Stomach (tissue), 4 donors: ENCODE data around the gene RSRC2.

Experiments
- CTCF ChIP-seq, 7 experiments: fragments of 450-650 bp in 4 of 7; fragments of 200-600 bp in 3 of 7; sonication (generic) in 3 of 7; IDR thresholded peaks; one replicate each; pipeline ENCODE4 v1.5.1; 2016 to 2019; ENCODE audit warnings: antibody characterized with exemption in 7 of 7, control low read depth in 2 of 7, mild to moderate bottlenecking in 1 of 7
- EP300 ChIP-seq: sonication (generic); formaldehyde crosslinking; IDR thresholded peaks from one replicate; pipeline ENCODE4 v1.6.1; 2017; ENCODE audit warnings: antibody characterized with exemption
- POLR2A ChIP-seq, 4 donors: fragments of 450-650 bp; IDR thresholded peaks; one replicate each; pipeline ENCODE4 v1.6.1; 2016; ENCODE audit warnings: antibody characterized with exemption in 4 of 4, control low read depth in 2 of 4, mild to moderate bottlenecking in 1 of 4, moderate library complexity in 1 of 4
- POLR2AphosphoS5 ChIP-seq, 3 donors: sonication (generic); formaldehyde crosslinking; IDR thresholded peaks; one replicate each; pipeline ENCODE4 v1.6.1; 2016; ENCODE audit warnings: antibody characterized with exemption in 3 of 3

GRCh38 chr12:122515275-122515674 lies 11.5 kb downstream of the RSRC2 start:
- TF ChIP-seq POLR2AphosphoS5 (IDR thresholded peaks at IDR 0.05) (no peak), CTCF (IDR thresholded peaks at IDR 0.05) (no peak), POLR2A (IDR thresholded peaks at IDR 0.05) (no peak), EP300 (no peak)
